Neural cell (in vitro differentiated cells): ENCODE data around the gene TFEB. TPM values are rescaled to one million over a fixed set of nuclear protein-coding genes. Genes with fewer than 3 reads are reported as not detected.
A peak's percentile ranks its signal among the peaks of the same experiment; 100 is the strongest.

Source experiments
- H2AFZ ChIP-seq: fragments of 200-600, 300-800 bp; sonication (generic), shearing (Covaris generic); 2 replicates; pipeline ENCODE4 v1.6.0; 2014; ENCODE audit warnings: low read depth, mild to moderate bottlenecking, antibody characterized with exemption, low read length, moderate library complexity
- H3F3A ChIP-seq: fragments of 200-600 bp; shearing (Covaris generic); 2 replicates; pipeline ENCODE4 v1.6.1; 2016; ENCODE audit warnings: mild to moderate bottlenecking, moderate library complexity, mixed read lengths, antibody characterized with exemption, low read length; ENCODE audit not compliant: insufficient read depth, poor library complexity, severe bottlenecking
- H3K27ac ChIP-seq: fragments of 200-600, 300-800 bp; sonication (generic), shearing (Covaris generic); 2 replicates; pipeline ENCODE4 v1.5.1; 2014; ENCODE audit warnings: mild to moderate bottlenecking, low read length, moderate library complexity
- H3K27me3 ChIP-seq: fragments of 300-800, 200-600 bp; sonication (generic), shearing (Covaris generic); 2 replicates; pipeline ENCODE4 v1.6.0; 2014; ENCODE audit warnings: mild to moderate bottlenecking, low read depth, low read length, moderate library complexity; ENCODE audit not compliant: insufficient read depth
- H3K36me3 ChIP-seq: fragments of 300-800, 200-600 bp; sonication (generic), shearing (Covaris generic); 2 replicates; pipeline ENCODE4 v1.5.1; 2014; ENCODE audit warnings: mild to moderate bottlenecking, antibody characterized with exemption, low read length, moderate library complexity; ENCODE audit not compliant: insufficient read depth
- H3K4me2 ChIP-seq: fragments of 300-800, 200-600 bp; sonication (generic), shearing (Covaris generic); 2 replicates; pipeline ENCODE4 v1.6.0; 2014; ENCODE audit warnings: mild to moderate bottlenecking, low read length
- H3K4me3 ChIP-seq: fragments of 300-800, 200-600 bp; sonication (generic), shearing (Covaris generic); 2 replicates; pipeline ENCODE4 v1.5.1; 2014; ENCODE audit warnings: mild to moderate bottlenecking, low read length, moderate library complexity
- H3K79me2 ChIP-seq: fragments of 200-600 bp; shearing (Covaris generic); replicated peaks from 2 replicates; pipeline ENCODE4 v1.6.0; 2014; ENCODE audit warnings: mild to moderate bottlenecking, low read length, moderate library complexity; ENCODE audit not compliant: insufficient read depth
- H3K9ac ChIP-seq: fragments of 300-800, 200-600 bp; sonication (generic), shearing (Covaris generic); 2 replicates; pipeline ENCODE4 v1.6.1; 2016; ENCODE audit warnings: mild to moderate bottlenecking, low read length, mixed read lengths
- H3K9me2 ChIP-seq: fragments of 200-600 bp; shearing (Covaris generic); 2 replicates; pipeline ENCODE4 v1.6.1; 2016; ENCODE audit warnings: mild to moderate bottlenecking, low read length, mixed read lengths; ENCODE audit not compliant: insufficient read depth
- H3K9me3 ChIP-seq: fragments of 200-600, 300-800 bp; sonication (generic), shearing (Covaris generic); 2 replicates; pipeline ENCODE4 v1.6.1; 2016; ENCODE audit warnings: mild to moderate bottlenecking, mixed run types, low read length, moderate library complexity, mixed read lengths
- H4K20me1 ChIP-seq: fragments of 200-600 bp; shearing (Covaris generic); 2 replicates; pipeline ENCODE4 v1.6.1; 2016; ENCODE audit warnings: mild to moderate bottlenecking, mixed run types; ENCODE audit not compliant: insufficient read depth
- EP300 ChIP-seq: fragments of 450-650 bp; conservative IDR thresholded peaks from 2 replicates; pipeline ENCODE4 v1.6.1; 2014; ENCODE audit warnings: antibody characterized with exemption, mild to moderate bottlenecking, moderate library complexity; ENCODE audit not compliant: poor library complexity, severe bottlenecking
- EZH2 ChIP-seq: fragments of 200-600, 300-800 bp; shearing (Covaris generic), sonication (generic); IDR thresholded peaks from 2 replicates; pipeline ENCODE4 v1.6.1; 2014; ENCODE audit warnings: antibody characterized with exemption, low read length, borderline replicate concordance, mild to moderate bottlenecking; ENCODE audit not compliant: insufficient read depth, poor library complexity, severe bottlenecking
- MXI1 ChIP-seq: fragments of 450-650 bp; conservative IDR thresholded peaks from 2 replicates; pipeline ENCODE4 v1.6.1; 2014; ENCODE audit warnings: antibody characterized with exemption, mild to moderate bottlenecking; ENCODE audit not compliant: poor library complexity, severe bottlenecking
- POLR2AphosphoS5 ChIP-seq: IDR thresholded peaks from 2 replicates; pipeline ENCODE4 v1.6.1; 2012
- RAD21 ChIP-seq: fragments of 450-650 bp; conservative IDR thresholded peaks from 2 replicates; pipeline ENCODE4 v1.6.1; 2014; ENCODE audit warnings: antibody characterized with exemption, mild to moderate bottlenecking, moderate library complexity
- SMC3 ChIP-seq: fragments of 450-650 bp; conservative IDR thresholded peaks from 2 replicates; pipeline ENCODE4 v1.6.1; 2014; ENCODE audit warnings: antibody characterized with exemption, mild to moderate bottlenecking, moderate library complexity; ENCODE audit not compliant: poor library complexity
- polyA plus RNA-seq: library from polyadenylated mRNA; depleted of rRNA; stranded (reverse); fragments of >200 nt; gene quantifications from 2 replicates; pipeline ENCODE4 v1.2.3, GENCODE V29; 2014
- TF ChIP-seq, protein P1 (sequence below): IDR thresholded peaks from 2 replicates; pipeline ENCODE4 v1.6.1; 2012; ENCODE audit warnings: borderline replicate concordance

Gene TFEB
- polyA plus RNA-seq, 1 donor from 2014 or later = 0.24 TPM

DNA sequence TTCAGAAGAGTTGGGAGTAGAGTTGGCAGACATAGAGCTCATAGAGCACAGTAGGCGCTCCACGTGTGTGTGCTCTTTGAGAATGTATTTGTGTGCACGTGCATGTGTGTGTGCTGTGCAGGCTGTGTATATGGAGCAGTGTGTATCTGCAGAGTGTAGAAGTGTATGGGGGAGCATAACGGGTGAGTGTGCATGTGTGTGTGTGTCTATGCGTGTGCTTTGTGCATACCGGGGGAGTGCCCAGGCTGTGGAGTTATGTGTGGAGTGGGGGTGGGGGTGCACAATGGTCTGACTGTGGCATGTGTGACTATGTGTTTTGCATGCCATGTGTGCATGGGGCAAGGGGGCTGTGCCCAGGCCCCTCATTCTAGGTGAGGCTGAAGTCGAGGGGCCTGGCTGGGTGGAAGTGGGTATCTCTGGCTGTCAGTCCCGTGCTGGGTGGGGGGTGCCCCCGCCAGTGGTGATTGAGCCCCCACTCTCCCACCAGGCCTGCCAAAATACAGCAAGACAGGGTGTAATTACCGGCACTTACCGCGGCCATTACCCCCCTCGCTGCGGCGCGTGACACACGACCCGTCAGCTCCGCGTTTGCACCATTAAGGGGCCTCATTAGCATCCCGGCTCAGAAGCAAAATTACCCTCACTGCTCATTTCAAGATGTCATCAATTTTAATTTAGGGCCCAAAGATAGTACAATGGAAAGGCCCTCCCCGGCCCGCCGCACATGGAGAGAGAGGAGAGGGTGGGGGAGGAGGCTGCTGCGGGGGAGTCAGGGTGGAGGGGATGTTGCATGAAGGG, 58.1 kb downstream of the TFEB start:
- Histone ChIP-seq H3K9me3 (no peaks in the 10 kb centered on the region), H3K9me2 (no peaks in the 10 kb centered on the region), H3K4me2 (peak overlapping the region; percentile 24), H4K20me1 (no peaks in the 10 kb centered on the region), H3K36me3 (no peaks in the 10 kb centered on the region), H3K27ac (peak overlapping the region; percentile 93), H2AFZ (no peak overlapping the region), H3K79me2 (no peaks in the 10 kb centered on the region), H3K4me3 (peak overlapping the region; percentile 23), H3K9ac (peak overlapping the region; percentile 62), H3F3A (peaks cover 10% of the 10 kb centered on the region), H3K27me3 (no peaks in the 10 kb centered on the region)
- TF ChIP-seq MXI1 (peak; percentile 54), EZH2 (no peak), POLR2AphosphoS5 (peak; percentile 94), RAD21 (no peak), SMC3 (no peak), EP300 (peak; percentile 89)

DNA sequence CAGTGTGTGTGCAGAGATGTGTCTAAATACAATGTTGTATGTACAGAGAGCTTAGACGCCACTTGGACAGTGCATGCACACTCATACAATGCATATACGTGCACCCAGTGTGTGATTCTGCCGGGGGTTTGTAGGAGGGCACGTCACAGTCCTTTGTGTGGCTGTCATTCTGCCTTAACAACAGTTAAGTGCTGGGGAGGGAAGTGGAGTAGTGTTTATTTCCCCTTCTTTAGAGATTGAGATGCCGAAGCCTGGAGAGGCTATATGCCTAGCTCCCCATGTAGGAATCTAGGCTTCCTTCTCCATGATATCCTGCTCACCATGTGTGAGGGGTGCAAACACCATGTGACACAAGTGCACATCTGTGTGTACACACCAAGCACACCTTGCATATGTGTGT, 59.0 kb downstream of the TFEB start:
- no peaks in the 10 kb centered on the region for H3K36me3 ChIP-seq
- peak overlapping the region; percentile 2 for H3K4me2 ChIP-seq
- TF ChIP-seq EP300 (peak; percentile 31), POLR2AphosphoS5 (peak; percentile 62), EZH2 (no peak)
- TF ChIP-seq, protein P1, sequence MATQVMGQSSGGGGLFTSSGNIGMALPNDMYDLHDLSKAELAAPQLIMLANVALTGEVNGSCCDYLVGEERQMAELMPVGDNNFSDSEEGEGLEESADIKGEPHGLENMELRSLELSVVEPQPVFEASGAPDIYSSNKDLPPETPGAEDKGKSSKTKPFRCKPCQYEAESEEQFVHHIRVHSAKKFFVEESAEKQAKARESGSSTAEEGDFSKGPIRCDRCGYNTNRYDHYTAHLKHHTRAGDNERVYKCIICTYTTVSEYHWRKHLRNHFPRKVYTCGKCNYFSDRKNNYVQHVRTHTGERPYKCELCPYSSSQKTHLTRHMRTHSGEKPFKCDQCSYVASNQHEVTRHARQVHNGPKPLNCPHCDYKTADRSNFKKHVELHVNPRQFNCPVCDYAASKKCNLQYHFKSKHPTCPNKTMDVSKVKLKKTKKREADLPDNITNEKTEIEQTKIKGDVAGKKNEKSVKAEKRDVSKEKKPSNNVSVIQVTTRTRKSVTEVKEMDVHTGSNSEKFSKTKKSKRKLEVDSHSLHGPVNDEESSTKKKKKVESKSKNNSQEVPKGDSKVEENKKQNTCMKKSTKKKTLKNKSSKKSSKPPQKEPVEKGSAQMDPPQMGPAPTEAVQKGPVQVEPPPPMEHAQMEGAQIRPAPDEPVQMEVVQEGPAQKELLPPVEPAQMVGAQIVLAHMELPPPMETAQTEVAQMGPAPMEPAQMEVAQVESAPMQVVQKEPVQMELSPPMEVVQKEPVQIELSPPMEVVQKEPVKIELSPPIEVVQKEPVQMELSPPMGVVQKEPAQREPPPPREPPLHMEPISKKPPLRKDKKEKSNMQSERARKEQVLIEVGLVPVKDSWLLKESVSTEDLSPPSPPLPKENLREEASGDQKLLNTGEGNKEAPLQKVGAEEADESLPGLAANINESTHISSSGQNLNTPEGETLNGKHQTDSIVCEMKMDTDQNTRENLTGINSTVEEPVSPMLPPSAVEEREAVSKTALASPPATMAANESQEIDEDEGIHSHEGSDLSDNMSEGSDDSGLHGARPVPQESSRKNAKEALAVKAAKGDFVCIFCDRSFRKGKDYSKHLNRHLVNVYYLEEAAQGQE = peak; percentile 68
- no peaks in the 10 kb centered on the region for H3K79me2 ChIP-seq
- H3K9me3 ChIP-seq = no peaks in the 10 kb centered on the region
- H3K9me2 ChIP-seq = no peaks in the 10 kb centered on the region
- peak overlapping the region; percentile 93 for H3K27ac ChIP-seq
- H3K9ac ChIP-seq = peak overlapping the region; percentile 62
- peaks cover 10% of the 10 kb centered on the region for H3F3A ChIP-seq
- no peak overlapping the region for H2AFZ ChIP-seq
- H3K27me3 ChIP-seq = no peaks in the 10 kb centered on the region
- H3K4me3 ChIP-seq = peak overlapping the region; percentile 23
- no peaks in the 10 kb centered on the region for H4K20me1 ChIP-seq

DNA sequence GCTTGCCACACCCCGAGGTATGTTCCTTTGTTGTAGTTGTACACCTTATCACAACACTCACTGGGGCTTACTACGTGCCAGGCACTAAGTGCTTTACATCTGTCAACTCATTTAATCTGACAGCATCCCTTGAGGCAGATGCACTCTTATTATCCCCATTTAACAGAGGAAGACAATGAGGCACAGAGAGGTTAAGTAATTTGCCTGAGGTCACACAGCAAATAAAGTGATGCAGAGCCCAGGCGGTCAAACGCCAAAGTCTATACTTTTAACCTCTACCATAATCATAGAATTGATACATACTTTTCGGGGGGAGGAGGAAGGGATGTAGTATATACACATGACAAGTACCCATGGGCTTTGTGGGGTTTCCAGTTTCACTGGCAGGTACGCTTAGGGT, 59.4 kb downstream of the TFEB start:
- H3K36me3 ChIP-seq = no peaks in the 10 kb centered on the region
- peak overlapping the region; percentile 2 for H3K4me2 ChIP-seq
- no peaks in the 10 kb centered on the region for H3K27me3 ChIP-seq
- no peaks in the 10 kb centered on the region for H3K79me2 ChIP-seq
- no peaks in the 10 kb centered on the region for H4K20me1 ChIP-seq
- no peak overlapping the region for H2AFZ ChIP-seq
- H3F3A ChIP-seq = peaks cover 10% of the 10 kb centered on the region
- TF ChIP-seq EZH2 = no peak
- H3K9me2 ChIP-seq = no peaks in the 10 kb centered on the region
- H3K27ac ChIP-seq = peak overlapping the region; percentile 93
- peak overlapping the region; percentile 62 for H3K9ac ChIP-seq
- H3K9me3 ChIP-seq = no peaks in the 10 kb centered on the region
- peak overlapping the region; percentile 23 for H3K4me3 ChIP-seq
